Hepatocyte (in vitro differentiated cells): ENCODE data around the gene SRXN1. TPM values are rescaled to one million over a fixed set of nuclear protein-coding genes. Genes with fewer than 3 reads are reported as not detected.

ENCODE experiments used
- DNase-seq: peaks from one replicate; pipeline ENCODE4 v3.0.0-alpha.2; 2016; ENCODE audit warnings: low spot score
- H2AFZ ChIP-seq: fragments of 200-600 bp; sonication (generic); 2 replicates; pipeline ENCODE4 v1.6.0; 2016; ENCODE audit warnings: antibody characterized with exemption, mild to moderate bottlenecking
- H3K27ac ChIP-seq: fragments of 200-600 bp; sonication (generic); 2 replicates; pipeline ENCODE4 v1.5.1; 2016; ENCODE audit warnings: mild to moderate bottlenecking
- H3K27me3 ChIP-seq: fragments of 200-600 bp; sonication (generic); 2 replicates; pipeline ENCODE4 v1.6.1; 2016
- H3K36me3 ChIP-seq: fragments of 200-600 bp; sonication (generic); replicated peaks from 2 replicates; pipeline ENCODE4 v1.5.1; 2016; ENCODE audit warnings: low read depth; ENCODE audit not compliant: insufficient read depth
- H3K4me1 ChIP-seq: fragments of 200-600 bp; sonication (generic); 2 replicates; pipeline ENCODE4 v1.5.1; 2016; ENCODE audit warnings: mild to moderate bottlenecking, moderate library complexity; ENCODE audit not compliant: insufficient read depth
- H3K4me2 ChIP-seq: fragments of 200-600 bp; sonication (generic); 2 replicates; pipeline ENCODE4 v1.6.0; 2016
- H3K4me3 ChIP-seq: fragments of 200-600 bp; sonication (generic); 2 replicates; pipeline ENCODE4 v1.5.1; 2016; ENCODE audit warnings: mild to moderate bottlenecking
- H3K79me2 ChIP-seq: fragments of 200-600 bp; sonication (generic); 2 replicates; pipeline ENCODE4 v1.6.0; 2017; ENCODE audit warnings: mild to moderate bottlenecking
- H3K9me2 ChIP-seq: fragments of 200-600 bp; sonication (generic); replicated peaks from 2 replicates; pipeline ENCODE4 v1.6.0; 2017; ENCODE audit warnings: mild to moderate bottlenecking; ENCODE audit not compliant: insufficient read depth
- H3K9me3 ChIP-seq: fragments of 200-600 bp; sonication (generic); 2 replicates; pipeline ENCODE4 v1.5.1; 2016; ENCODE audit warnings: low read depth, mild to moderate bottlenecking
- H4K20me1 ChIP-seq: fragments of 200-600 bp; sonication (generic); 2 replicates; pipeline ENCODE4 v1.6.0; 2016; ENCODE audit warnings: mild to moderate bottlenecking; ENCODE audit not compliant: insufficient read depth, poor library complexity, severe bottlenecking
- CTCF ChIP-seq: fragments of 200-600 bp; sonication (generic); IDR thresholded peaks from 2 replicates; pipeline ENCODE4 v1.5.1; 2016; ENCODE audit warnings: antibody characterized with exemption, mild to moderate bottlenecking; ENCODE audit not compliant: poor library complexity
- EZH2 ChIP-seq: fragments of 200-600 bp; sonication (generic); IDR thresholded peaks from 2 replicates; pipeline ENCODE4 v1.6.1; 2016; ENCODE audit warnings: antibody characterized with exemption, mild to moderate bottlenecking, borderline replicate concordance
- EZH2phosphoT487 ChIP-seq: fragments of 200-600 bp; sonication (generic); IDR thresholded peaks from one replicate; pipeline ENCODE4 v1.6.1; 2018; ENCODE audit warnings: antibody characterized with exemption, mild to moderate bottlenecking, low read depth, moderate library complexity; ENCODE audit not compliant: unreplicated experiment, severe bottlenecking
- WGBS: methylation state at CpG from one replicate; pipeline ENCODE4 v1.1.6; 2016; ENCODE audit warnings: low lambda C conversion rate; ENCODE audit errors: missing lambda C conversion rate; 5-methylcytosine and 5-hydroxymethylcytosine counted together
- polyA plus RNA-seq: library from polyadenylated mRNA; unstranded; fragments of >200 nt; fragmentation: Nextera tagmentation; extraction: Ambion mirVana; gene quantifications from 2 replicates; pipeline ENCODE4 v1.2.1, GENCODE V29; 2016
- total RNA-seq: library from RNA; depleted of rRNA; stranded (reverse); fragments of >200 nt; gene quantifications from 2 replicates; pipeline ENCODE4 v1.2.3, GENCODE V29; 2014

The SRXN1 gene
- total and polyA plus RNA-seq, 2 experiments from 2014 or later = 39.6 to 42.2 TPM

- H3K4me2 ChIP-seq = no peak overlapping the region
- H3K27me3 ChIP-seq = no peaks in the 10 kb centered on the region
- no peaks in the 10 kb centered on the region for H3K79me2 ChIP-seq
Observed at GRCh38 chr20:641516-641875, 11.5 kb downstream of the SRXN1 start.

GRCh38 chr20:640674-641515 is 12.1 kb downstream of the SRXN1 start:
- H3K27ac ChIP-seq = no peak overlapping the region
- no peak overlapping the region for H2AFZ ChIP-seq
- no peak for DNase-seq
- no peak for TF ChIP-seq EZH2
- no peak for TF ChIP-seq CTCF
- no peak for TF ChIP-seq EZH2phosphoT487
- H3K4me2 ChIP-seq = no peak overlapping the region
- WGBS = 73% methylated on average over 11 of the region's 11 CpGs
- H3K36me3 ChIP-seq = no peaks in the 10 kb centered on the region
- H3K4me1 ChIP-seq = no peaks in the 10 kb centered on the region
- no peaks in the 10 kb centered on the region for H3K9me2 ChIP-seq
- no peaks in the 10 kb centered on the region for H3K9me3 ChIP-seq
- H3K27me3 ChIP-seq = no peaks in the 10 kb centered on the region
- H3K79me2 ChIP-seq = no peaks in the 10 kb centered on the region
- H3K4me3 ChIP-seq = no peak overlapping the region
- no peaks in the 10 kb centered on the region for H4K20me1 ChIP-seq

More at GRCh38 chr20:641516-641875, 11.5 kb downstream of the SRXN1 start:
- DNase-seq = no peak
- Histone ChIP-seq H3K36me3 (no peaks in the 10 kb centered on the region), H3K9me2 (no peaks in the 10 kb centered on the region), H3K27ac (no peak overlapping the region), H4K20me1 (no peaks in the 10 kb centered on the region), H3K4me3 (no peak overlapping the region), H2AFZ (no peak overlapping the region), H3K4me1 (no peaks in the 10 kb centered on the region), H3K9me3 (no peaks in the 10 kb centered on the region)
- TF ChIP-seq EZH2 (no peak), EZH2phosphoT487 (no peak), CTCF (no peak)
- 69% methylated on average over 12 of the region's 12 CpGs for WGBS

- TF ChIP-seq EZH2phosphoT487 = no peak
- TF ChIP-seq CTCF = no peak
- TF ChIP-seq EZH2 = no peak
- no peaks in the 10 kb centered on the region for H3K9me2 ChIP-seq
- no peak overlapping the region for H3K4me2 ChIP-seq
- no peaks in the 10 kb centered on the region for H3K36me3 ChIP-seq
- H3K4me3 ChIP-seq = no peak overlapping the region
- H3K9me3 ChIP-seq = no peaks in the 10 kb centered on the region
- no peak overlapping the region for H2AFZ ChIP-seq
- DNase-seq = no peak
- H3K27me3 ChIP-seq = no peaks in the 10 kb centered on the region
- no peak overlapping the region for H3K27ac ChIP-seq
- H3K4me1 ChIP-seq = no peaks in the 10 kb centered on the region
- no peaks in the 10 kb centered on the region for H4K20me1 ChIP-seq
- 92% methylated on average over 1 of the region's 1 CpG for WGBS
- H3K79me2 ChIP-seq = no peaks in the 10 kb centered on the region
Observed at GRCh38 chr20:638579-638978, 14.4 kb downstream of the SRXN1 start.

- H3K36me3 ChIP-seq = no peaks in the 10 kb centered on the region
Observed at GRCh38 chr20:637559-637958, 15.4 kb downstream of the SRXN1 start.

More at GRCh38 chr20:637559-637958, 15.4 kb downstream of the SRXN1 start:
- no peaks in the 10 kb centered on the region for H3K27me3 ChIP-seq
- H4K20me1 ChIP-seq = no peaks in the 10 kb centered on the region
- H2AFZ ChIP-seq = no peak overlapping the region
- no peaks in the 10 kb centered on the region for H3K4me1 ChIP-seq
- no peaks in the 10 kb centered on the region for H3K9me2 ChIP-seq
- no peak overlapping the region for H3K4me3 ChIP-seq
- no peak overlapping the region for H3K4me2 ChIP-seq
- no peak overlapping the region for H3K27ac ChIP-seq
- no peaks in the 10 kb centered on the region for H3K79me2 ChIP-seq
- H3K9me3 ChIP-seq = no peaks in the 10 kb centered on the region
- no peak for DNase-seq
- 86% methylated on average over 2 of the region's 2 CpGs for WGBS
- TF ChIP-seq CTCF (no peak), EZH2 (no peak), EZH2phosphoT487 (no peak)
